Stimulated activated CD8-positive, alpha-beta memory T cell treated with anti-CD3 and anti-CD28 coated beads, Interleukin-2, amount 100 ng/mL, for 48 hours (primary cell): ENCODE measurements around the gene FRG2.
"Not testable (repeated sequence)": the region's sequence is repeated elsewhere in the genome, so short reads cannot be mapped to it uniquely, and the experiment has no call there.

Experiments
- DNase-seq, 2 donors: peaks; one replicate each; pipeline ENCODE4 v3.0.0-alpha.2; 2020; ENCODE audit warnings: low read depth in 2 of 2

The FRG2 gene

DNA sequence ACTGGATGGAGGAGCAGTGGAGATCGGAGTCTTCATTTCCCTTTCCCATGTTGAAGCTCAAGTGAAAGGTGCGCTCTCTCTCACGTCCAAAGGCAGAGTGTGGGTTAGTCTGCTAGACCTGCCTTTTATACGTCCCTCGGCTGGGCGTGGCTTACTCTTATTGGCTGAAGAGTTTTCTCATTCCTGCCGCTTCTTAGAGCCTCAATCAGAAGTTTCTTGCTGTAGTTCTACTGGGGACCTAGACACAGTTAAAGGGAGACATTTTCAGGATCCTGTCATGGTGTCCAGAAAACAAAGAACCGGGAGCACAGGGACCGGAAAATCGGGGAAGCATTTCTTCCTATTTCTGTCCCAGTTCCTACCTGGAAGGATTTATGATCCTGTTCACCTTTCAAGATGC, at the start of gene FRG2:
FRG2 (minus strand) TSS at position 101 of the 400 bp plus-strand sequence; CDS start at position 49, 52 bp downstream.
- DNase-seq = not testable (repeated sequence)

DNA sequence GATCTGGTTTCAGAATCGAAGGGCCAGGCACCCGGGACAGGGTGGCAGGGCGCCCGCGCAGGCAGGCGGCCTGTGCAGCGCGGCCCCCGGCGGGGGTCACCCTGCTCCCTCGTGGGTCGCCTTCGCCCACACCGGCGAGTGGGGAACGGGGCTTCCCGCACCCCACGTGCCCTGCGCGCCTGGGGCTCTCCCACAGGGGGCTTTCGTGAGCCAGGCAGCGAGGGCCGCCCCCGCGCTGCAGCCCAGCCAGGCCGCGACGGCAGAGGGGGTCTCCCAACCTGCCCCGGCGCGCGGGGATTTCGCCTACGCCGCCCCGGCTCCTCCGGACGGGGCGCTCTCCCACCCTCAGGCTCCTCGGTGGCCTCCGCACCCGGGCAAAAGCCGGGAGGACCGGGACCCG, 41.3 kb upstream of the FRG2 start:
- DNase-seq = not testable (repeated sequence)

DNA sequence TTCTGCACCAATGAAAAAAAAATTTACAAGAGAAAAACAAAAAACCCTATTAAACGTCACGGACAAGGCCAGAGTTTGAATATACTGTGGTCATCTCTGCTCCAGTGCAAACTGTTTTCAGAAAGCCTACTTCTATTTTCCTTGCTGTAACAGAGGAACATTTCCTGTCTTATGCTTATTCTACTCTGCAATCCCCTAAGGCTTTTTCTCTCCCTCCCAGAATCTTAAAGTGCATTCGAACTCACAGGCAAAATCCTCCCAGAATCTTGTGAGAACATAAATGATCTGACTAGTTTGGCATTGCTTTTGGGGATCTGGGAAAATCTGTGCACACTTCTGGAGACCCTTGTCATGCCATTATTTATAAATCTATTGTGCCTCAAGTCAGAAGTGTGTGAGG, 37.7 kb upstream of the FRG2 start:
- not testable (repeated sequence) for DNase-seq

DNA sequence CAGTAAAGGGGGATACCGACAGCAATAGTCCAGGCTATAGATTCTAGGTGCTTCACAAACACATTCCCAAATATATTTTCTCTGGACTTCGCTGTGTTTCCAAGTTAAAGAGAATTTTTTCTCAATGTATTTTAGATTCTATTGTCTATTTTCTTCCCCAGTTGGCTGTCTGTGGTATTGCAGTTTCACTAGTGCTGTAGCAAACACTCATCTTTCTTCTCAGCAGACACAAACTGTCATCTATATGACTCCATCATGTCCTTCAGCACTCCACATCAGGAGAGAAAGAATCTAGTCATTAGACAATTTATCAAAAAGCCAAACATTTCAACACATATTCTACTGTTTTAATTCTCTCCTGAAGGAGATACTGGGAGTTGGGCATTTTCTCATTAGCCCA, 37.3 kb upstream of the FRG2 start, which contains the start of gene DBET:
DBET (plus strand) TSS at position 161 of the 400 bp plus-strand sequence.
- DNase-seq = not testable (repeated sequence)

DNA sequence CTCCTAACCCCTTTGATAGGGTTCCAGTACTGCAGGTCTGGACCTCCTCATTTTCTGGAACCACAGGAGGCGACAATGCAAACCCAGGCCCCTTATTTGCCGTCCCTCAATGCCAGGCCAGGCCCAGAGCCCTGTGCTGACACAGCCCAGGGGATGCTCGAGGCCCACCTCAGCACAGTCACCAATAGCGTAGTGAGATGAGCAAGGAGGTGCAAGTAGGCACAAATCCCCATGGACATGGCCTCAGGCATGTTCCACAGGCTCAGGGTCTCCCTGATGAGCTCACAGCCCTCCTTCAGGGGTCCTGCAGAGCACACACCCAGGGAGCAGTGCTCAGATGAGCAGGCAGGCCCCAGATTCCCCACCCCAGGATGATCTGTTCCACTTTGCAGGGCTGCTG, 31.9 kb upstream of the FRG2 start:
- not testable (repeated sequence) for DNase-seq

DNA sequence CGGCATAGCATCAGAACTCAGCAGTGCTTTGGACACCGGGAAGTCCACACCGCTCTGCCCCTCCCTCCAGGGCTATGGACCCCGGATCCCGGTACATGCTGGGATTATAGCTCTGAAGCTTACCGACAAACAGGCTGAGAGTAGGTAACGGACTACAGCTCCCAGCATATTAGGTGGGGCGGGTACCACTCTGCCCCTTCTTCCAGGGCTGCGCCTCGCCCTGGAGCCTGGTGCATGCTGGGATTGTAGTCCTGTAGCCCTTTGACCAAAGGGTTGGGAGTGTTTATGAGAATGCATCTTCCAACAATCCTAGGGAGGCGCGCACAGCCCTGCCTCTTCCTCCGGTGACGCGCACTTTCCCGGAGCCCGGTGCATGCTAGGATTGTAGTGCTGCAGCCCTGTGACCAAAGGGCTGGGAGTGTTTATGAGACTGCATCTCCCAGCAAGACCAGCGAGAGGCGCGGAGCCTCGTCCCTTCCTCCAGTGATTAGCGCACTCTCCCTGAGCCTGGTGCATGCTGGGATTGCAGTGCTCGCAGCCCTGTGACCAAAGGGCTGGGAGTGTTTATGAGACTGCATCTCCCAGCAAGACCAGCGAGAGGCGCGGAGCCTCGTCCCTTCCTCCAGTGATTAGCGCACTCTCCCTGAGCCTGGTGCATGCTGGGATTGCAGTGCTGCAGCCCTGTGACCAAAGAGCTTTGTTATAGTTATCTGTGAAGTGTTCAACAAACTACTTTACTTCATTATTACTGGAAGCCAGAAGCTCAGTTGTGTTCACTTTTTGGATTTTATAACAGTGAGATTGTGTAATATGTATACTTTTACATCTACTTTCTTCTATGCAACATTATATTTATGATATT, 22.6 kb upstream of the FRG2 start:
- DNase-seq = not testable (repeated sequence)

DNA sequence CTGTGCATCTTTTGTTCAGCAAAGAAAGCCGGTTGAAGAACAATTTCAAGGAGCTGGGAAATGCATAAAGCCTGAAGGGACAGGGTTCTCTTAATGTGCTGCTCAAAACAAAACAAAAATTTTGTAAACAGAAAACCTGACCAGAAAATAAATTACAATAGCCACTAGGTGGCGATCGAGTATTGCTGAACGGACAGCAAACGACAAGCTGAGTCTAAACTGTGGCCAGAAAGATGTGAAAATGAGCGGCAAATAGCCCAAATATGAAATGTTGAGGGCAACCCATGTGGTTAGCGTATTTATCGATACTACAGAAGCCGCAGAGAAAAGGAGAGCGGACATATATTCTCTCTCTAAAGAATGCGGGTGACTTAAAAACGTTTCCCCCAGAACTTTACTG, 20.6 kb upstream of the FRG2 start:
- not testable (repeated sequence) for DNase-seq

DNA sequence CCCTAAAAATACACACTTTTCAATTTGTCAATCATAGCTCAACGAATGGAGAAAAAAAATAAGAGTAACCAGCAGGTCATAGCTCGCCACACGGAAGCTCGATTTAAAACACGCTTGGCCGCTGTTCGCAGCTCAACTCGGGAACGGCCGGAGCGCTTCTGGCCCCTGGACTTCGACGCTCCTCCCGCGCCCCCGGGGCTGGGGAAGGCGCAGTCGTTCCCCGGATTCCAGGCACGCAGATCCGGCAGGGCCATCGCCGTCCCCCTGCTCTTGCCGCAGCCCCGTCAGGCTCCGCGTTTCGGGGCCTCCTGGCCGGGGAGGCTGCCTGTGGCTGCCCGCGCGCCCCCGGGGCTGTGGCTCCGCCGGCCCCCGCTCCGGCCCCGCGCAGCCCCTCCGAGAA, 13.8 kb upstream of the FRG2 start:
- DNase-seq = not testable (repeated sequence)

DNA sequence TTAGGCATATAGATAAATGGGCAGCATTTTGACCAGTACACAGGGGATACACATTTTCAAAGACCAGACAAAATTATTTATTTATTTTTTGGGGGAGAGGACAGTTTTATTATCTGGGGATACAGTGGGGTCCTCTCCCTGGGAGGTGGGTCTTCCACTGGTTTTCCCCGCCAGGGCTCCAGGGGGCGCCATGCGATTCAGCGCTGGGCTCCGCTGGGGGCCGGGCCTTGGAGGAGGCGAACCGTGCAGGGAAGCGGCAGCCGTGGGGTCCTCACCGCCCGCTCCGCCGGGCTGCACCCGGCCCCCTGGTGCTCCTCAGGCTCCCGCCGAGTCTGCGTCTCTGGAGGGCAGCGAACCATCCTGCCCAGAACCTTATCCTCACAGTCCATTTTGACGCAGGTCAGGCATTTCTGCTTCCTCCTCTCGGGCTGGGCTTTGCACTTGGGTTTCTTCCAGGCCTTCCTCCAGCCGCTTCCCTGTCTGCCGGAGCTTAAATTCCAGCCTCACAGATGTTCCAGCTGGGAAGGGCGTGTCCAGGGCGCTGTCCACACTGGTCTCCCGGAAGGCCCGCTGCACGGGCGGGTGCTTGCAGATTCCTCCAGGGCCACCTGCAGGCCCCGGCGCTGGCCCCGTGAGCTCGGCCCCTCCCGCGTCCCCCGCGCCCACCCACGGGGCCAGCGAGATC, 10.8 kb upstream of the FRG2 start:
- DNase-seq = not testable (repeated sequence)

DNA sequence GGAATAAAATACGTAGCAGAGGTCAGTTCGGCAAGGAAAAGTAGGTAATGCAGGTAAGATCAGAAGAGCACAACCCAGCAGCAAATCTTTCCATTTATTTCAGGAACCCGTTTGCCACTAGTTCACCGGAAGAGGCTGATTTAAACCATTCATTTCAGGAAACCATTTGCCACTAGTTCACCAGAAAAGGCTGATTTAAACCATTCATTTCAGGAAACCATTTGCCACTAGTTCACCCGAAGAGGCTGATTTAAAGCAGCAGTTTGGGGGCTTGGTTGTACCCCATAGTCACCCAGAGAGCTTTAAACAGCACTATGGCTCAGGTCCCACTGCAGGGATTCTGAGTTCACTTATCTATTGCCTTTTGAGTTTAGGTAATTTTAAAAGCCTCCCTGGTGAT, 4.2 kb upstream of the FRG2 start:
- DNase-seq = not testable (repeated sequence)

DNA sequence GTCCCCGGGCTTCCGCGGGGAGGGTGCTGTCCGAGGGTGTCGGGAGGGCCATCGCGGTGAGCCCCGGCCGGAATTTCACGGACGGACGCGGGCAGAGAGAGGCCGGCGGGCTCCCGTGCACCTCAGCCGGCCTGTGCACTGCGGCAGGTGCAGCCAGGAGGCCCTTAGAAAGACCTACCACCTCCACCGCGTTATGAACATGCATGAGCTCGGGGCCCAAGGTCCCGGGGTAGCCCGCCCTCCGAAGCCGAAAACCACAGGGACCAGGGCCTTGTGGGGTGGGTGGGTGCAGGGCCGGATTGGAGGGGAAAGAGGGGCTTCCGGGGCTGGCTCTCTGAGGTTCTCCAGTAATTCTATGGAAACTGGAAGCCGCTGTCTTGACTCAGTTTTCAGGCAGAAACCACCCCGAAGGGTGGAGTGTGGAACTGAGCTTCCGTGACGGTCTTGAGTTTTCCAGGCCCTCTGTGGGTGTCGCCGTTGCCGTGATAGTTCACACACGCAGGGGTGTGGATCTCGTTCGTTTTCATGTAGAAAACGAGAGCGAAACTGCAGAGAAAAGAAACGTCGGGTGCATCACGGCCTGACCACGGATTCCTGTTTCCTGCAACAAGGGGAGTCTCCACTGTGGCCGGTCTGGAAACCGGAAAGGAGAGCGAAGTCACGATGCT, 4.3 kb downstream of the FRG2 start:
- not testable (repeated sequence) for DNase-seq

DNA sequence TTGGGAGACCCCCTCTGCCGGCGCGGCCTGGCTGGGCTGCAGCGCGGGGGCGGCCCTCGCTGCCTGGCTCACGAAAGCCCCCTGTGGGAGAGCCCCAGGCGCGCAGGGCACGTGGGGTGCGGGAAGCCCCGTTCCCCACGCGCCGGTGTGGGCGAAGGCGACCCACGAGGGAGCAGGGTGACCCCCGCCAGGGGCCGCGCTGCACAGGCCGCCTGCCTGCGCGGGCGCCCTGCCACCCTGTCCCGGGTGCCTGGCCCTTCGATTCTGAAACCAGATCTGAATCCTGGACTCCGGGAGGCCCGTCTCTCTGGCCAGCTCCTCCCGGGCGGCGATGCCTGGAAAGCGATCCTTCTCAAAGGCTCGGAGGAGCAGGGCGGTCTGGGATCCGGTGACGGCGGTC, 5.1 kb downstream of the FRG2 start:
- DNase-seq = not testable (repeated sequence)

DNA sequence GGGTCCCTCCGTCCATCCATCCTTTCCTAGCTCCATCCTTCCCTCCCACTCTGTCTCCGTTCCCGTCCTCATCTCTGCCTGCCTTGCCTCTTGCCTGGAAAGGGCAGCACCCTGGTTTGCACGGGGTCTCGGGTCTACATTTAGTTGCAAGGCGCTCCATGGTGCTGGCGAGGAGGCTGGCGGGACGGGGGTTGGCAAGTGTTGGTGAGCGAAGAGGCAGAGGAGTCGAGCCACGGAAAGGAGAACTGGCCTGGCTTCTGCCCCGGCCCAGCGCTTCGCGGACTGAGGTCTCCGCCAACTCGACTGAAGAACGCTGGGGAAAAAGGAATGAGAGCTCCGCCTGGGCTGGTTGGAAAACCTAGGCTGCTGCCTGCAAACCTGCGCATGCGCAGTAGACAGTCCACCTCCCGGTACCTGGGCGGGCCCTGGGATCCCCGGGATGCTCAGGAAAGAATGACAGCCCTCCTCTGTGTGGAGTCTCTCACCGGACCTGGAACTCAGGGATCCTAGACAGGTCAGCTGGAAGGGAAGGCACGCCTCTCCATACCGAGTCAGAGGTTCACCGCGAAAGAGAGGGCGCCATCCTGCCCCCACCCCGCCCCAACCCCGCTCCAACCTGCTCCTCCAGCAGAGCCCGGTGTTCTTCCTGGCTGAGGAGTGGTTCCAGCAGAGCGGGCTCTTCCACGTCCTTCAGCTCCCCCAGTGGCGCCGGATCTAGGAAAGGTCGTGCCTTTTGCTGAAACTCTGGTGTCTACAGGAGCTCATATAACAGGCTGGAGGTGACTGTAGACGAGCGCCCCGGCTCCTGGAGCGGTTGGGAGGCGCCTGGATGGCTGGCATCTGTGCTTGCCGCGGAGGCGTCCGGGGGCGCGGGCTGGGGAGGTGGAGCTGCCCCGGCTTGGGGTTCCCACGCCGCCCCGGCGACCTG, 6.0 kb downstream of the FRG2 start:
- no peak for DNase-seq

DNA sequence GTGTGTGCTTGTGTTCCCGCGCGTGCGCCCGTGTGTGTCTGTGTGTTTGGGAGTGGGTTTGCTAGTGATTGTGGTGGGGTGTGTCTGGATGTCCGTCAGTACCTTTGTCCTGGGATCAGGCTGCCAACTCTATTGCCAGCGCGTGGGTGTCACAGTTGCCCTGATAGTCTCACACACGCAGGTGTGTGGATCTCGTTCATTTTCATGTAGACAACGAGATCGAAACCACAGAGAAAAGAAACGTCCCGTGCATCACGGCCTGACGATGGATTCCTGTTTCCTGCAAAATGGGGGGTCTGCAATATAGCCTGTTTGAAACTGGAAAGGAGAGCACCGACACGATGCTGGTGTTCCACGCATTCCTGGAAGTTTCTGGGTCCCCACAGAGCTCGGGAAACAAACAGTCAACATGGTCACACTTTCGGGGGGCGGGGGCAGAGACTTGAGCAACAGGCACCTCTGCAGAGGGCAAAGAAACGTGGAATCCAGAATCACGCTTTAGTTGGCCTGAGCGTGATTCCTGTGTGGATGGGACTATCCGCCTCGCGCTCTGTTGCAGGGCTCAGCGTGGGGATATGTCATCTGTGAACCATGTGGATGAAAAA, 7.1 kb downstream of the FRG2 start:
- DNase-seq = not testable (repeated sequence)

DNA sequence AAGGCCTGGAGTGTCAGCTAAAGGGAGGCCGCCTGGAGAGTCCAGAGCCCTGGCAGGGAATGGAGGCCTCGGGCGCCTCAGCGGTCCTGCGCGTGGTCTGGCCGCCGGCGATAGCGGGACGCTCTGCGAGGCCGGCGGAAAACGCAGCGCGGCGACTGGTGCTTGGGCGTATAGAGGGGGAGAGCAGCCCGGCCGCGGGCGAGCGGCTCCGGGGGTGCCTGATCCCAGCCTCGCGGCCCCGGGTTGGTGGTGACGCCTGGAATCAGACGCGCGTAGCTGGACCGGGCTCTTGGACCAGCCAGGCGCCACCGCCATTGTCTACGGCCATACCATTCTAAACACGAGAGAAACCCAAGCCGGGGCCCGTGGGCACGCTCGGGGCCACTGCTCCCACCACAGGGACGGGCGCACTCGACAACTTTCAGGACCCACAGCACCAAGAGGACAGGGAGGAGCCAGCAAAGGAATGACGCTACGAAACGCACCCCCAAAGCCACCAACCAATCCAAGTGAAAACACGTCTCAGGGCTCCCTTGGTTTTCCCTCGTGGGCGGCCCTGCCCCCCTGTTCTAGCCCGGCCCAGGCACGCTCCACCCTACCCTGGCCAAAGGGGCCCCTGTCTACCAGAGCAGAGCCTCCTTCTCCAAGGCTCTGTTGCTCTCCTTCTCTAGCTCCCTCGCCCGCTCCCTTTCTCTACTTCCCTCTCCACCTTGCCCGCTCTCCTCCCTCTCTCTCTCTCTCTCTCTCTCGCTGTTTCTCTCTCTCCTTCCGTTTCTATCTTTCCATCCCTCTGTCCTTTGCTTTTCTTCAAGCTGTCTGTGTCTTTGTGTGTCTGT, 7.8 kb downstream of the FRG2 start:
- no peak for DNase-seq

DNA sequence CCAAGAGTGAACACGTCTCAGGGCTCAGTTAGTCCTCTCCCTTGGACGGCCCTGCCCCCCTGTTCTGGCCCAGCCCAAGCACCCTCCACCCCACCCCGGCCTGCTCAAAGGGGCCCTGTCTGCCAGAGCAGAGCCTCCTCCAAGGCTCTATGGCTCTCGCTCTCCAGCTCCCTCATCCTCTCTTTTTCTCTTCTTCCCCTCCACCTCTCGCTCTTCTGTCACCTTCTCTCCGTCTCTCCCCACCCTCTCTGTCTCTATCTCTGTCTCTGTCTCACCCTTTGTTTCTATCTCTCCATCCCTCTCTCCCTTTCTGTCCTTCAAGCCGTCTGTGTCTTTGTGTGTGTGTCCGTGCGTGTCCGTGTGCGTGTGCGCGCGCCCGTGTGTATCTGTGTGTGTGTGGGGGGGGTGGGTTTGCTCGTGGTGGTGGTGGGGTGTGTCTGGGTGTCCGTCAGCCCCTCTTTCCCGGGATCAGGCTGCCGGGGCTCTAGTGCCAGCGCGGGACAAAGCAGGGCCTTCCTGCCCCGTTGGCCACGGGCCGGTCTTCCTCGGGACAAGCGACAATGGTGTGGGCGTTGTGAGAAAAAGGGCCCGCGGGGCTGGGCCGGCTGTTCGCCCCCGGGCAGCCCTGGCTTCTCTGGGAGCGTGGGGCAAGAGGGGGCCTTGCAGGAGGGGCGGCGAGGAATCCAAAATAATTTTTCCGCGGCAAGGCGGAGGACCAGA, 8.7 kb downstream of the FRG2 start:
- no peak for DNase-seq

DNA sequence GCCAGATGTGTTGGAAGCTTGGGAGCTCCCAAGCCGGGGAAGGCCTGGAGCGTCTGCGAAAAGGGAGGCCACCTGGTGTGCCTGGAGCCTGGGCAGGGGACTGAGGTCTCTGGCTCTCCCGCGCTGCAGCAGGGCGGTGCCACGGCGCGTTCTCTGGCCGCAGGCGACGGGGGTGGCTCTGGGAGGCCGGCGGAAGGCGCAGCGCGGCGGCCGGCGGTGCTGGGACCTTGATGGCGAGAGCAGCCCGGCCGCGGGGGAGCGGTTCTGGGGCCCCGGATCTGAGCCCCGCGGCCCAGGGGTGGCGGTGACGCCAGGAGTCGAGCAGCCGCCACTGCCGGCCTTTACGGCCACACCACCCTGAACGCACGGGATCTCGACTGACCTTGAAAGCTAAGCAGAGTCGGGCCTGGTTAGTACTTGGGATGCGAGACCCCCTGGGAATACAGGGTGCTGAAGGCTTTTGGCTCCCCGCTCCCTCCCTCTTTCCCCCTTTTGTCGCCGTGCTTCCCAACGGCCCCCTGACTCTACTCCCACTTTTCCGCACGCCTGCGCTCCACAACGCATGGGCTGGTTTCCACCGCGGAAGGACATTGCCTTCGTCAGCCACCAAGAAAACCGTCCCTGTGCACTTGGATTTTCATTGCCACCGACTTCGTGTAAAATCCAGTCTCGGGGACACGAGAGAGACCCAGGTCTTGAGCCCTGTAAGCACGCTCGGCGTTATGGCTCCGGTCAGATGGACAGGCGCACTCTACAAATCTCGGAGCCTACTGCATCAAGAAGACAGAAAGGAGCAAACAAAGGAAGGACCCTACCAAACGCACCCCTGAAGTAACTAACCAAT, 9.5 kb downstream of the FRG2 start:
- no peak for DNase-seq
